Hematopoietic multipotent progenitor cell treated with erythropoietin and hydrocortisone succinate and interleukin-3 and kit ligand, for 15 days (in vitro differentiated cells): Measurements from ENCODE around the gene LRRC74B.
A peak's percentile ranks its signal among the peaks of the same experiment; 100 is the strongest.

ENCODE experiments used
- DNase-seq: peaks from one replicate; pipeline ENCODE4 v3.0.0-alpha.2; 2015; ENCODE audit warnings: low spot score

The LRRC74B gene

DNA sequence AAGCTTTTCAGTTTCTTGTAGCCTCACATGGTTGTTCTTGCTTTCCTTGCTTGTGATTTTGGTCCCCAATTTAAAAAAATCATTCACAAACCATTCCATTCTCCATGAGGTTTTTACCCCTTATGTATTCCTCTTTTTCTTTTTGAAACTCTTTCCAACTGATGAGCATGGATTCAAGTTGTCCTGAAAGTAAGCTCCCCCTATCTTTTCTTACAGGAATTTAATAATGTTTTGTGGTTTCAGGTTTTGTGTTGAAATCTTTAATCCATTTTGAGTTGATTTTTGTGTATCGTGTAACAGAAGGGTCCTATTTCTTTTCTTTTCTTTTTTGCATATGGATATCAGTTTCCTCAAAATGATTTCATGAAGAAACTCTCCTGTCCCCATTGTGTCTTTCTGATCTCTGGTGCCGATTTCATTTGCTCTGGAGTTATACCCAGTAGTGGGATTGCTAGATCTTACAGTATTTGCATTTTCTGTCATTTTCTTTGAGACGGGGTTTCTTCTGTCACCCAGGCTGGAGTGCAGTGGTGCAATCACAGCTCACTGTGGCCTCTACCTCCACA, 58.5 kb downstream of the LRRC74B start:
- DNase-seq, result no peak

DNA sequence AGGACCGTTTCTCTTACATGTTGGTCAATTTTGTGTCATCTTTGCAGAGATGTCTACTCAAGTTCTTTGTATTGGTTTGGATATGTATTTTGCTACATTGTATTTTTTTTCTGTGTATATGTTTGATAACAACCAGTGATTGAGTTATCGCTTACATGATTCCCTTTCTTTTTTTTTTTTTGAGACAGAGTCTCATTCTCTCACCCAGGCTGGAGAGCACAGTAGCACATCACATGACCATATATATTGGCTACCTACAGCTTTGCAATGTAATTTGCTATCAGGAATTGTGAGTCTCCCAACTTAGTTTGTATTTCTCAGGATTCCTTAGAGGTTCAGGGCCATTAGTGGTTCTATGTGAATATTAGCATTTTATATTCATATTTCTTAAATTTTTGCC, 59.5 kb downstream of the LRRC74B start:
- no peak for DNase-seq

DNA sequence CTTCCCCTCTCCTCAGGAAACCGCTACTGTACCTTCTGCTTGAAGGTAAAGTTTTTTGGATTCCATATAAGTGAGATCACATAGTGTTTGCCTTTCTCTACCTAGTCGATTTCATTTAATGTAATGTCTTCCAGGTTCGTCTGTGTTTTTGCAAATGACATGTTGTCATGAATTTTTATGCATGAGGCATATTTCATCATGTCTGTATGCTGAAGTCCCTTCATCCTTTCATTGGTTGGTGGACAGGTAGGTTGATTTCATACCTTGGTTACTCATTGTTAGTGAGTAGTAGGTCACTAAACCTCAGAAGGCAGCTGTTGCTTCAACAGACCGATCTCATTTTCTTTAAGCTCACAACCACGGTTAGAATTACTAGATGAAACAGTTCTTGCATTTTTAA, 60.3 kb downstream of the LRRC74B start:
- no peak for DNase-seq

DNA sequence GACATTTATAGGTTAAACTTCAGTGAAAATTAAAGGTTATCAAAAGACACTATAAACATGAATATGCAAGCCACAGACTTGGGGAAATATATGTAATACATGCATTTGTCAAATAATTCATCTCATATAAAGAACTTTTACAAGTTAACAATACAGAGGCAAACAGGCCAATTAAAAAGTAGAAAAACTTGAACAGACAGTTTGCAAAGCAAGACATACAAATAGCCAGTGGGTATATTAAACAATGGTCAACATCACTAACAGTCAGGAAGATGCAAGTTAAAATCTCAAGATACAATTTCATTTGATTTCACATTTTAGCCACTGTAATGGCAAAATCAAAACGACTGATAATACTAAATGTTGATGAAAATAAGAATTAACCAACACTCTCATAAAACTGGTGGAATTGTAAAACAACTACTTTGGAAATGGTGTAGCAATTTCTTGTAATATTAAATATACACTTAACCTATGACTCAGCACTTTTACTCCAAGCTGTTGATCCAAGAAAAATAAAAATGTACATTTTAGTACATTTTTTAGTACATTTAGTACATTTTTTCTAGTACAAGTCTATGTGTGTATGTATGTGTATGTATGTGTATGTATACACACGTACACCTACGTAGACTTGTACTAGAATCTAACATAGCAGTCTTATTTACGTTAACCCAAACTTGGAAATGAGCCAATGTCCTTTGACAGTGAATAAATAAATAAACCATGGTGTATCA, 62.8 kb downstream of the LRRC74B start:
- DNase-seq, result peak; percentile 24
